A549 (cell line): ENCODE measurements around the gene IFI6. TPM values are rescaled to one million over a fixed set of nuclear protein-coding genes. Genes with fewer than 3 reads are reported as not detected.
A peak's percentile ranks its signal among the peaks of the same experiment; 100 is the strongest.

Experiments
- ATAC-seq, 2 experiments: fragments of 200-7000 bp in 1 of 2; fragments of >200 bp in 1 of 2; cut with Nextera tagmentation in 1 of 2; cut with Tn5 transposase in 1 of 2; 3 replicates each; pipeline versions ENCODE4 v1.8.0 to v1.9.1; 2018 to 2020; ENCODE audit warnings: mild to moderate bottlenecking in 1 of 2, moderate library complexity in 1 of 2
- CTCF ChIA-PET: fragments of 300-600 bp; sonication (Branson Sonifier 250); formaldehyde crosslinking; extraction: SDS; loops from one replicate; lab custom pipeline; 2021; ENCODE audit warnings: antibody characterized with exemption, inconsistent platforms; lab: Yijun Ruan, JAX
- POLR2A ChIA-PET: fragments of 350-600 bp; formaldehyde crosslinking; extraction: SDS; loops from one replicate; lab custom pipeline; 2021; ENCODE audit warnings: antibody characterized with exemption, inconsistent platforms; lab: Yijun Ruan, JAX
- DNase-seq, 2 experiments: peaks; one replicate each; pipeline versions ENCODE4 v3.0.0 to v3.0.0-alpha.2; 2011 to 2016; ENCODE audit warnings: low read depth in 1 of 2, low spot score in 1 of 2
- FAIRE-seq: peaks from 2 replicates; lab custom pipeline; 2011; peaks lifted over from hg19 to GRCh38; lab: Jason Lieb, UNC
- H3K27ac ChIP-seq, 2 experiments: fragments of >200 bp; sonication (Bioruptor Twin); formaldehyde crosslinking; 3 replicates each; pipeline ENCODE4 v1.5.1; 2016 to 2017
- H3K4me1 ChIP-seq: fragments of >200 bp; sonication (Bioruptor Twin); formaldehyde crosslinking; 3 replicates; pipeline ENCODE4 v1.6.1; 2016
- H3K4me2 ChIP-seq: fragments of >200 bp; sonication (Bioruptor Twin); formaldehyde crosslinking; 3 replicates; pipeline ENCODE4 v1.6.1; 2016
- H3K4me3 ChIP-seq: fragments of >200 bp; sonication (Bioruptor Twin); formaldehyde crosslinking; 3 replicates; pipeline ENCODE4 v1.5.1; 2016
- H3K9me3 ChIP-seq: fragments of >200 bp; sonication (Bioruptor Twin); formaldehyde crosslinking; 3 replicates; pipeline ENCODE4 v1.6.1; 2016
- BCL3 ChIP-seq: fragments of >200 bp; sonication (Bioruptor Twin); formaldehyde crosslinking; IDR thresholded peaks from 3 replicates; pipeline ENCODE4 v1.6.1; 2016
- CBX2 ChIP-seq: fragments of 200-600 bp; sonication (generic); IDR thresholded peaks from 2 replicates; pipeline ENCODE4 v1.6.1; 2016; ENCODE audit warnings: low read depth, mild to moderate bottlenecking, borderline replicate concordance
- CBX8 ChIP-seq: fragments of 200-600 bp; sonication (generic); IDR thresholded peaks from 2 replicates; pipeline ENCODE4 v1.6.1; 2016
- CEBPB ChIP-seq, 2 experiments: fragments of >200 bp in 1 of 2; sonication (Bioruptor Twin) in 1 of 2; formaldehyde crosslinking in 1 of 2; IDR thresholded peaks; 2 replicates each; pipeline ENCODE4 v1.6.1; 2012 to 2016
- CHD2 ChIP-seq: fragments of 150-350 bp; IDR thresholded peaks from 2 replicates; pipeline ENCODE4 v1.6.1; 2014; ENCODE audit warnings: low read length; ENCODE audit not compliant: partially characterized antibody
- EHF ChIP-seq: fragments of 250-450 bp; sonication (Bioruptor Pico); IDR thresholded peaks from 2 replicates; pipeline ENCODE4 v1.5.0; 2020; ENCODE audit warnings: mild to moderate bottlenecking
- ESRRA ChIP-seq: fragments of 150-350 bp; IDR thresholded peaks from 2 replicates; pipeline ENCODE4 v1.6.1; 2014; ENCODE audit warnings: mild to moderate bottlenecking, low read length, borderline replicate concordance
- FOSL2 ChIP-seq, 2 experiments: fragments of 450-650 bp in 1 of 2; fragments of >200 bp in 1 of 2; sonication (Bioruptor Twin) in 1 of 2; formaldehyde crosslinking; IDR thresholded peaks; 2 replicates each; pipeline versions ENCODE4 v1.5.0 to v1.6.1; 2016 to 2020; ENCODE audit warnings: mild to moderate bottlenecking in 1 of 2, moderate library complexity in 1 of 2
- FOXS1 ChIP-seq: fragments of 250-450 bp; sonication (Bioruptor Pico); IDR thresholded peaks from 2 replicates; pipeline ENCODE4 v1.5.0; 2020; ENCODE audit warnings: mild to moderate bottlenecking, moderate library complexity
- GATA3 ChIP-seq: IDR thresholded peaks from 2 replicates; pipeline ENCODE4 v1.6.1; 2012; ENCODE audit warnings: borderline replicate concordance
- HDAC2 ChIP-seq: fragments of 200-600 bp; sonication (generic); IDR thresholded peaks from 2 replicates; pipeline ENCODE4 v1.6.1; 2016
- HOXB13 ChIP-seq: fragments of 250-450 bp; sonication (Bioruptor Pico); IDR thresholded peaks from 2 replicates; pipeline ENCODE4 v1.5.0; 2020; ENCODE audit warnings: low read depth, mild to moderate bottlenecking, moderate library complexity
- JUN ChIP-seq, 2 experiments: fragments of >200 bp; sonication (Bioruptor Twin); formaldehyde crosslinking; IDR thresholded peaks; 2 replicates in 1 of 2; 3 replicates in 1 of 2; pipeline ENCODE4 v1.6.1; 2016 to 2017
- JUNB ChIP-seq: fragments of >200 bp; sonication (Bioruptor Twin); formaldehyde crosslinking; IDR thresholded peaks from 2 replicates; pipeline ENCODE4 v1.6.1; 2016
- KDM5A ChIP-seq: fragments of 200-600 bp; sonication (generic); IDR thresholded peaks from 2 replicates; pipeline ENCODE4 v1.6.1; 2016; ENCODE audit warnings: antibody characterized with exemption, mild to moderate bottlenecking
- MAFK ChIP-seq: fragments of 450-650 bp; IDR thresholded peaks from 2 replicates; pipeline ENCODE4 v1.6.1; 2014; ENCODE audit not compliant: partially characterized antibody
- MYC ChIP-seq: IDR thresholded peaks from 2 replicates; pipeline ENCODE4 v1.6.1; 2012; ENCODE audit warnings: mild to moderate bottlenecking, inconsistent platforms, low read length, improper control_type of control experiment, borderline replicate concordance
- POLR2A ChIP-seq: IDR thresholded peaks from 2 replicates; pipeline ENCODE4 v1.6.1; 2012; ENCODE audit warnings: mild to moderate bottlenecking, low read length
- RAD21 ChIP-seq, 2 experiments: fragments of >200 bp in 1 of 2; sonication (Bioruptor Twin) in 1 of 2; formaldehyde crosslinking in 1 of 2; IDR thresholded peaks in 1 of 2; conservative IDR thresholded peaks in 1 of 2; 2 replicates in 1 of 2; 3 replicates in 1 of 2; pipeline ENCODE4 v1.6.1; 2012 to 2018; ENCODE audit warnings: inconsistent platforms in 1 of 2
- RCOR1 ChIP-seq: fragments of 150-350 bp; IDR thresholded peaks from 2 replicates; pipeline ENCODE4 v1.6.1; 2014; ENCODE audit warnings: antibody characterized with exemption, low read length, low read depth
- RFX5 ChIP-seq: fragments of 450-650 bp; IDR thresholded peaks from 2 replicates; pipeline ENCODE4 v1.7.1; 2014; ENCODE audit warnings: antibody characterized with exemption, mild to moderate bottlenecking, moderate library complexity
- SMC3 ChIP-seq: fragments of >200 bp; sonication (Bioruptor Twin); formaldehyde crosslinking; IDR thresholded peaks from 3 replicates; pipeline ENCODE4 v1.6.1; 2018; ENCODE audit warnings: inconsistent platforms
- SREBF2 ChIP-seq: fragments of 450-650 bp; IDR thresholded peaks from 2 replicates; pipeline ENCODE4 v1.6.1; 2014; ENCODE audit warnings: mild to moderate bottlenecking, moderate library complexity
- ZC3H11A ChIP-seq: fragments of 450-650 bp; IDR thresholded peaks from 2 replicates; pipeline ENCODE4 v1.6.1; 2014; ENCODE audit warnings: antibody characterized with exemption, mild to moderate bottlenecking
- ZNF302 ChIP-seq: fragments of 250-450 bp; sonication (Bioruptor Pico); IDR thresholded peaks from 2 replicates; pipeline ENCODE4 v1.9.0; 2021; ENCODE audit warnings: inconsistent platforms, mild to moderate bottlenecking, moderate library complexity
- WGBS: methylation state at CpG from one replicate; pipeline ENCODE4 v1.1.6; 2017; ENCODE audit errors: missing lambda C conversion rate; 5-methylcytosine and 5-hydroxymethylcytosine counted together
- polyA plus RNA-seq, 4 experiments: library from polyadenylated mRNA; depleted of rRNA in 3 of 4; stranded (reverse); fragments of >200 nt; fragmentation: RNase III in 1 of 4; extraction: RNeasy Plus Mini Kit Qiagen cat#74134 plus additional on column Dnase treatment in 1 of 4; gene quantifications; 2 replicates in 3 of 4; 3 replicates in 1 of 4; pipeline ENCODE4 v1.2.3, GENCODE V29; 2011 to 2017
- TF ChIP-seq, protein P1 (sequence below): IDR thresholded peaks from 2 replicates; pipeline ENCODE4 v1.6.1; 2012
- TF ChIP-seq, protein P2 (sequence below): fragments of 250-450 bp; sonication (Bioruptor Pico); IDR thresholded peaks from 2 replicates; pipeline ENCODE4 v1.5.0; 2021; ENCODE audit warnings: mild to moderate bottlenecking, moderate library complexity, borderline replicate concordance

Gene IFI6
- polyA plus RNA-seq, 2 of the 4 experiments (the other 2 are of a cell fraction): 6.3 to 8.8 TPM

GRCh38 chr1:27660300-27660835 lies 11.6 kb downstream of the IFI6 start:
- ChIA-PET CTCF (interaction anchor here (0.6 to 8.6 kb wide), 11 partner anchors 9 to 396 kb away, joined by 3 to 151 read pairs (median 3); no protein-coding TSS in a partner anchor), POLR2A (no interaction called here)
- DNase-seq: no peak
- WGBS: 62% methylated on average over 10 of the region's 10 CpGs
- Histone ChIP-seq H3K9me3 (no peaks in the 10 kb centered on the region), H3K4me2 (peak overlapping the region; percentile 71), H3K27ac (peak overlapping the region; percentile 78 to 95; a peak in 5 of 6 replicates), H3K4me3 (peak overlapping the region; percentile 60), H3K4me1 (peaks cover 9% of the 10 kb centered on the region; the same call in 1 of the 3 replicates)
- peak in 1 of 2 experiments; percentile 2; a peak in 2 of 6 replicates for ATAC-seq
- no peak for FAIRE-seq
- no peak for TF ChIP-seq EHF (CRISPR knock-in tag)
- TF ChIP-seq RFX5: no peak
- no peak for TF ChIP-seq KDM5A
- TF ChIP-seq CBX8: no peak
- TF ChIP-seq FOSL2 (IDR thresholded peaks at IDR 0.05): no peak
- TF ChIP-seq FOSL2 (CRISPR knock-in tag; IDR thresholded peaks at IDR 0.05): no peak
- no peak for TF ChIP-seq CEBPB (IDR thresholded peaks at IDR 0.05)
- TF ChIP-seq SMC3: no peak
- no peak for TF ChIP-seq HOXB13
- TF ChIP-seq JUNB: no peak
- no peak for TF ChIP-seq HDAC2
- TF ChIP-seq FOXS1 (CRISPR knock-in tag): no peak
- TF ChIP-seq ESRRA: no peak
- TF ChIP-seq, protein P1, sequence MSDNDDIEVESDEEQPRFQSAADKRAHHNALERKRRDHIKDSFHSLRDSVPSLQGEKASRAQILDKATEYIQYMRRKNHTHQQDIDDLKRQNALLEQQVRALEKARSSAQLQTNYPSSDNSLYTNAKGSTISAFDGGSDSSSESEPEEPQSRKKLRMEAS: no peak

GRCh38 chr1:27659497-27660299 lies 12.3 kb downstream of the IFI6 start:
- Histone ChIP-seq H3K4me1 (peaks cover 9% of the 10 kb centered on the region; the same call in 1 of the 3 replicates), H3K4me3 (peak overlapping the region; percentile 60), H3K9me3 (no peaks in the 10 kb centered on the region), H3K27ac (peak overlapping the region; percentile 78 to 95), H3K4me2 (peak overlapping the region; percentile 71)
- no peak for FAIRE-seq
- 7% methylated on average over 19 of the region's 78 CpGs for WGBS
- CTCF ChIA-PET: interaction anchor here (1.1 to 8.6 kb wide), 5 partner anchors 38 to 357 kb away, joined by 3 to 151 read pairs (median 3); no protein-coding TSS in a partner anchor
- TF ChIP-seq BCL3: 0 out of 3 replicates have a peak, but pooled peaks have one; percentile 44
- no peak for TF ChIP-seq CBX2
- TF ChIP-seq JUN (IDR thresholded peaks at IDR 0.05): peak in 1 of 2 experiments; percentile 64; a peak in 2 of 5 replicates
- TF ChIP-seq POLR2A: peak; percentile 47
- peak; percentile 84 to 85 for ATAC-seq
- peak; percentile 61 to 79 for DNase-seq
- POLR2A ChIA-PET: no interaction called here

DNA sequence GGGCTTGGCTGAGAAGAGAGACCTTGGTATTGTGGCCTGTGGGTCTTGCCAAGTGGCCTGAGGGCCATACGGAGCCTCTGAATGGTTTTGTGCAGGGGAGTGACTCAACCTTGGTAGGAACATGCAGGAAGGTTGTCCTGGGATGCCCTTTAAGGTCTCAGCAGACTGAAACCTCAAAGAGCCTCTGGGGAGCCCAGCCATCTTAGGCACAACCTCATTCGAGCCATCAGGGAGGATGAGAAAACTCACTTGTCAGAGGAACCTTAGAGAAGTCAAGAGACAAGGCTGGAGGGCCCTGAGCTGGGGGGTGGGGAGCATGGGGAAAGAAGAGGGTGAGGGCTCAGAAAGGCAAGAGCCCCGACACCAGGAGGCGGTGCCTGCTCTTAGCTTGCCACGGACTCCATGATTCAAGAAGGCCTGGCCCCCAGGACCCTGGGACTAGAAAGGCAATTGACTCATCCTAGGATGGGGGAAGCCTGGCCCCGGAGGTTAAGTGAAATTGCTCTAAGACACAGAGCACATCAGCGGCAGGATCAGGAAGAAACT lies 13.0 kb downstream of the IFI6 start:
- Histone ChIP-seq H3K4me2 (peak overlapping the region; percentile 71), H3K4me1 (peaks cover 9% of the 10 kb centered on the region; the same call in 1 of the 3 replicates), H3K27ac (peak overlapping the region in 1 of 2 experiments; percentile 95; a peak in 3 of 6 replicates), H3K9me3 (no peaks in the 10 kb centered on the region), H3K4me3 (peak overlapping the region; percentile 60; the same call in 2 of the 3 replicates)
- ChIA-PET CTCF (interaction anchor here (1.3 to 4.0 kb wide), 2 partner anchors 52 to 104 kb away, joined by 3 to 29 read pairs; no protein-coding TSS in a partner anchor), POLR2A (no interaction called here)
- TF ChIP-seq SREBF2 (no peak), CHD2 (no peak), MAFK (no peak), JUN (IDR thresholded peaks at IDR 0.05) (no peak), ZC3H11A (no peak), GATA3 (no peak), POLR2A (no peak), HOXB13 (no peak), RCOR1 (no peak), RAD21 (conservative IDR thresholded peaks at IDR 0.05 in 1 of 2, IDR thresholded peaks at IDR 0.05 in 1 of 2) (no peak), ZNF302 (CRISPR knock-in tag) (no peak), FOSL2 (IDR thresholded peaks at IDR 0.05) (no peak), FOSL2 (CRISPR knock-in tag; IDR thresholded peaks at IDR 0.05) (no peak), HDAC2 (no peak), MYC (no peak)
- TF ChIP-seq, protein P2, sequence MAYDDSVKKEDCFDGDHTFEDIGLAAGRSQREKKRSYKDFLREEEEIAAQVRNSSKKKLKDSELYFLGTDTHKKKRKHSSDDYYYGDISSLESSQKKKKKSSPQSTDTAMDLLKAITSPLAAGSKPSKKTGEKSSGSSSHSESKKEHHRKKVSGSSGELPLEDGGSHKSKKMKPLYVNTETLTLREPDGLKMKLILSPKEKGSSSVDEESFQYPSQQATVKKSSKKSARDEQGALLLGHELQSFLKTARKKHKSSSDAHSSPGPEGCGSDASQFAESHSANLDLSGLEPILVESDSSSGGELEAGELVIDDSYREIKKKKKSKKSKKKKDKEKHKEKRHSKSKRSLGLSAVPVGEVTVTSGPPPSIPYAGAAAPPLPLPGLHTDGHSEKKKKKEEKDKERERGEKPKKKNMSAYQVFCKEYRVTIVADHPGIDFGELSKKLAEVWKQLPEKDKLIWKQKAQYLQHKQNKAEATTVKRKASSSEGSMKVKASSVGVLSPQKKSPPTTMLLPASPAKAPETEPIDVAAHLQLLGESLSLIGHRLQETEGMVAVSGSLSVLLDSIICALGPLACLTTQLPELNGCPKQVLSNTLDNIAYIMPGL: no peak
- DNase-seq: no peak
- WGBS: 67% methylated on average over 7 of the region's 7 CpGs
- FAIRE-seq: no peak
- peak; percentile 3 to 15; a peak in 3 of 6 replicates for ATAC-seq
